Measurements from ENCODE around the gene UBE2E2.

The UBE2E2 gene

GRCh38 chr3:23198801-23199200 lies 4.3 kb upstream of the UBE2E2 start:
- DNase-seq = no peak

- no peak for DNase-seq
Observed at GRCh38 chr3:23199649-23200048, 3.5 kb upstream of the UBE2E2 start.

- DNase-seq = no peak
Observed at GRCh38 chr3:23201154-23201838, 1.8 kb upstream of the UBE2E2 start.

- no peak for DNase-seq
Observed at GRCh38 chr3:23202203-23202920, 765 bp upstream of the UBE2E2 start.

GRCh38 chr3:23203708-23204330 lies 692 bp downstream of the UBE2E2 start:
- DNase-seq = no peak

GRCh38 chr3:23206366-23206765 lies 3.2 kb downstream of the UBE2E2 start:
- no peak for DNase-seq

GRCh38 chr3:23209103-23209502 lies 6.0 kb downstream of the UBE2E2 start:
- no peak for DNase-seq

- DNase-seq = no peak
Observed at GRCh38 chr3:23209747-23210487, 6.8 kb downstream of the UBE2E2 start.

- no peak for DNase-seq
Observed at GRCh38 chr3:23213813-23214212, 10.7 kb downstream of the UBE2E2 start.

- DNase-seq = no peak
Observed at GRCh38 chr3:23217872-23218554, 14.9 kb downstream of the UBE2E2 start.

GRCh38 chr3:23219117-23219516 lies 16.0 kb downstream of the UBE2E2 start:
- no peak for DNase-seq

GRCh38 chr3:23219552-23219951 lies 16.4 kb downstream of the UBE2E2 start:
- no peak for DNase-seq

GRCh38 chr3:23221136-23221535 lies 18.0 kb downstream of the UBE2E2 start:
- no peak for DNase-seq

- DNase-seq = no peak
Observed at GRCh38 chr3:23232016-23232415, 28.9 kb downstream of the UBE2E2 start.

- DNase-seq = no peak
Observed at GRCh38 chr3:23232854-23233253, 29.7 kb downstream of the UBE2E2 start.

GRCh38 chr3:23235264-23235663 lies 32.1 kb downstream of the UBE2E2 start:
- no peak for DNase-seq

- DNase-seq = no peak
Observed at GRCh38 chr3:23236890-23237289, 33.8 kb downstream of the UBE2E2 start.

GRCh38 chr3:23238156-23238555 lies 35.0 kb downstream of the UBE2E2 start:
- DNase-seq = no peak

- no peak for DNase-seq
Observed at GRCh38 chr3:23238578-23238977, 35.5 kb downstream of the UBE2E2 start.

GRCh38 chr3:23239211-23240068 lies 36.3 kb downstream of the UBE2E2 start:
- DNase-seq = no peak

GRCh38 chr3:23240171-23240785 lies 37.2 kb downstream of the UBE2E2 start:
- DNase-seq = no peak
